Suprapubic skin (tissue), 4 donors: ENCODE measurements around the gene ZBED1. TPM values are rescaled to one million over a fixed set of nuclear protein-coding genes. Genes with fewer than 3 reads are reported as not detected.
"Not testable (repeated sequence)": the region's sequence is repeated elsewhere in the genome, so short reads cannot be mapped to it uniquely, and the experiment has no call there.

Experiments
- DNase-seq, 2 donors: peaks; one replicate each; pipeline ENCODE4 v3.0.0-alpha.2; 2019; ENCODE audit warnings: low spot score in 2 of 2
- H3K27ac ChIP-seq: fragments of 200-600 bp; sonication (generic); one replicate; pipeline ENCODE4 v1.5.1; 2019
- H3K27me3 ChIP-seq: fragments of 200-600 bp; sonication (generic); one replicate; pipeline ENCODE4 v1.5.1; 2019
- H3K36me3 ChIP-seq: fragments of 200-600 bp; sonication (generic); one replicate; pipeline ENCODE4 v1.5.1; 2019
- H3K4me1 ChIP-seq: fragments of 200-600 bp; sonication (generic); one replicate; pipeline ENCODE4 v1.5.1; 2019
- H3K4me3 ChIP-seq: fragments of 200-600 bp; sonication (generic); one replicate; pipeline ENCODE4 v1.5.1; 2019; ENCODE audit warnings: mild to moderate bottlenecking
- H3K9me3 ChIP-seq: fragments of 200-600 bp; sonication (generic); one replicate; pipeline ENCODE4 v1.5.1; 2019
- CTCF ChIP-seq, 2 donors: fragments of 200-600 bp in 1 of 2; fragments of 450-650 bp in 1 of 2; sonication (generic) in 1 of 2; IDR thresholded peaks; one replicate each; pipeline ENCODE4 v1.5.1; 2016 to 2019; ENCODE audit warnings: antibody characterized with exemption in 2 of 2, mild to moderate bottlenecking in 1 of 2, moderate library complexity in 1 of 2
- EP300 ChIP-seq: sonication (generic); formaldehyde crosslinking; IDR thresholded peaks from one replicate; pipeline ENCODE4 v1.6.1; 2017; ENCODE audit warnings: antibody characterized with exemption
- POLR2A ChIP-seq, 2 donors: fragments of 450-650 bp; IDR thresholded peaks; one replicate each; pipeline ENCODE4 v1.6.1; 2017; ENCODE audit warnings: antibody characterized with exemption in 2 of 2, mild to moderate bottlenecking in 2 of 2, moderate library complexity in 2 of 2
- POLR2AphosphoS5 ChIP-seq, 3 donors: sonication (generic); formaldehyde crosslinking; IDR thresholded peaks; one replicate each; pipeline ENCODE4 v1.6.1; 2017; ENCODE audit warnings: antibody characterized with exemption in 3 of 3
- WGBS: methylation state at CpG from one replicate; pipeline ENCODE4 v1.1.5; 2018; 5-methylcytosine and 5-hydroxymethylcytosine counted together
- total RNA-seq, 4 donors: library from RNA; depleted of rRNA; stranded (reverse); fragments of >200 nt; gene quantifications; one replicate each; pipeline ENCODE4 v1.1.0, GENCODE V29; 2016

The ZBED1 gene
- total RNA-seq, 4 donors from 2014 or later = 41.5 to 67.3 (median 55.1) TPM

- no peak for DNase-seq
- WGBS = 90% methylated on average over 16 of the region's 16 CpGs
- H3K9me3 ChIP-seq = no peaks in the 10 kb centered on the region
- TF ChIP-seq POLR2AphosphoS5 (IDR thresholded peaks at IDR 0.05) = no peak
- no peak for TF ChIP-seq POLR2A (IDR thresholded peaks at IDR 0.05)
- no peak for TF ChIP-seq EP300
- TF ChIP-seq CTCF (IDR thresholded peaks at IDR 0.05) = no peak
- H3K27ac ChIP-seq = peak overlapping the region; percentile 71
- H3K4me1 ChIP-seq = peaks cover 11% of the 10 kb centered on the region
- peaks cover 21% of the 10 kb centered on the region for H3K36me3 ChIP-seq
- no peaks in the 10 kb centered on the region for H3K27me3 ChIP-seq
- no peak overlapping the region for H3K4me3 ChIP-seq
These were observed 17.2 kb downstream of the ZBED1 start for GRCh38 chrX:2483398-2484060.

- H3K4me1 ChIP-seq = peaks cover 11% of the 10 kb centered on the region
- 85% methylated on average over 12 of the region's 12 CpGs for WGBS
These were observed 19.2 kb downstream of the ZBED1 start for GRCh38 chrX:2481597-2481996.

GRCh38 chrX:2479982-2480381, 20.8 kb downstream of the ZBED1 start:
- not testable (repeated sequence) for H3K4me1 ChIP-seq, H3K4me3 ChIP-seq, H3K36me3 ChIP-seq, DNase-seq, H3K27me3 ChIP-seq, H3K27ac ChIP-seq, H3K9me3 ChIP-seq
- WGBS = 94% methylated on average over 5 of the region's 5 CpGs

More at GRCh38 chrX:2481597-2481996, 19.2 kb downstream of the ZBED1 start:
- not testable (repeated sequence) for H3K27me3 ChIP-seq, H3K4me3 ChIP-seq, DNase-seq, H3K36me3 ChIP-seq, H3K27ac ChIP-seq, H3K9me3 ChIP-seq

GRCh38 chrX:2479420-2479780, 21.4 kb downstream of the ZBED1 start:
- no peaks in the 10 kb centered on the region for H3K36me3 ChIP-seq
- peaks cover under 1% of the 10 kb centered on the region for H3K4me1 ChIP-seq
- no peaks in the 10 kb centered on the region for H3K27me3 ChIP-seq
- peak in 1 of 2 donors; percentile 17 for DNase-seq
- H3K27ac ChIP-seq = no peak overlapping the region
- no peaks in the 10 kb centered on the region for H3K9me3 ChIP-seq
- no peak for TF ChIP-seq POLR2AphosphoS5 (IDR thresholded peaks at IDR 0.05)
- no peak for TF ChIP-seq CTCF (IDR thresholded peaks at IDR 0.05)
- TF ChIP-seq EP300 = no peak
- TF ChIP-seq POLR2A (IDR thresholded peaks at IDR 0.05) = no peak
- 100% methylated on average over 15 of the region's 15 CpGs for WGBS
- no peak overlapping the region for H3K4me3 ChIP-seq

GRCh38 chrX:2478546-2479419, 22.0 kb downstream of the ZBED1 start:
- whole genome bisulfite sequencing = 84% methylated on average over 21 of the region's 21 CpGs
- H3K27ac ChIP-seq = no peak overlapping the region
- no peak overlapping the region for H3K4me3 ChIP-seq
- no peaks in the 10 kb centered on the region for H3K9me3 ChIP-seq
- no peak for TF ChIP-seq POLR2A (IDR thresholded peaks at IDR 0.05)
- H3K4me1 ChIP-seq = no peaks in the 10 kb centered on the region
- no peaks in the 10 kb centered on the region for H3K27me3 ChIP-seq
- H3K36me3 ChIP-seq = no peaks in the 10 kb centered on the region
- peak in 1 of 2 donors; percentile 32 for DNase-seq

GRCh38 chrX:2477313-2477712, 23.5 kb downstream of the ZBED1 start:
- not testable (repeated sequence) for H3K4me3 ChIP-seq, H3K4me1 ChIP-seq, H3K27ac ChIP-seq, H3K36me3 ChIP-seq, H3K27me3 ChIP-seq, H3K9me3 ChIP-seq
- DNase-seq = peak in 1 of 2 donors; percentile 16
- WGBS = 89% methylated on average over 11 of the region's 11 CpGs

- no peaks in the 10 kb centered on the region for H3K9me3 ChIP-seq
- WGBS = 83% methylated on average over 18 of the region's 18 CpGs
- H3K4me3 ChIP-seq = no peak overlapping the region
- H3K36me3 ChIP-seq = no peaks in the 10 kb centered on the region
- H3K27ac ChIP-seq = no peak overlapping the region
- H3K4me1 ChIP-seq = no peaks in the 10 kb centered on the region
- no peaks in the 10 kb centered on the region for H3K27me3 ChIP-seq
- DNase-seq = peak in 1 of 2 donors; percentile 44
- TF ChIP-seq POLR2AphosphoS5 (IDR thresholded peaks at IDR 0.05) (no peak), CTCF (IDR thresholded peaks at IDR 0.05) (no peak), POLR2A (IDR thresholded peaks at IDR 0.05) (no peak), EP300 (no peak)
These were observed 25.6 kb downstream of the ZBED1 start for GRCh38 chrX:2474963-2475726.
